HEK293T (cell line): Measurements from ENCODE around the gene SPTBN4.

Experiments used
- ARNT ChIP-seq: fragments of 450-650 bp; IDR thresholded peaks from 2 replicates; pipeline ENCODE4 v1.6.1; 2017; ENCODE audit warnings: mild to moderate bottlenecking
- ELF4 ChIP-seq: fragments of 450-650 bp; IDR thresholded peaks from 2 replicates; pipeline ENCODE4 v1.6.1; 2017; ENCODE audit warnings: antibody characterized with exemption
- FOXA1 ChIP-seq: fragments of 450-650 bp; IDR thresholded peaks from 2 replicates; pipeline ENCODE4 v1.6.1; 2016; ENCODE audit warnings: mild to moderate bottlenecking
- FOXM1 ChIP-seq: fragments of 450-650 bp; IDR thresholded peaks from 2 replicates; pipeline ENCODE4 v1.6.1; 2017; ENCODE audit warnings: mild to moderate bottlenecking, borderline replicate concordance
- HDGF ChIP-seq: fragments of 450-650 bp; IDR thresholded peaks from 2 replicates; pipeline ENCODE4 v1.6.1; 2017; ENCODE audit warnings: antibody characterized with exemption, borderline replicate concordance
- LEF1 ChIP-seq: fragments of 450-650 bp; IDR thresholded peaks from 2 replicates; pipeline ENCODE4 v1.6.1; 2017; ENCODE audit warnings: mild to moderate bottlenecking, borderline replicate concordance
- NFRKB ChIP-seq: fragments of 450-650 bp; IDR thresholded peaks from 2 replicates; pipeline ENCODE4 v1.6.1; 2016; ENCODE audit warnings: mild to moderate bottlenecking, moderate library complexity
- SUZ12 ChIP-seq: fragments of 450-650 bp; IDR thresholded peaks from 2 replicates; pipeline ENCODE4 v1.6.1; 2016; ENCODE audit warnings: mild to moderate bottlenecking

DNA sequence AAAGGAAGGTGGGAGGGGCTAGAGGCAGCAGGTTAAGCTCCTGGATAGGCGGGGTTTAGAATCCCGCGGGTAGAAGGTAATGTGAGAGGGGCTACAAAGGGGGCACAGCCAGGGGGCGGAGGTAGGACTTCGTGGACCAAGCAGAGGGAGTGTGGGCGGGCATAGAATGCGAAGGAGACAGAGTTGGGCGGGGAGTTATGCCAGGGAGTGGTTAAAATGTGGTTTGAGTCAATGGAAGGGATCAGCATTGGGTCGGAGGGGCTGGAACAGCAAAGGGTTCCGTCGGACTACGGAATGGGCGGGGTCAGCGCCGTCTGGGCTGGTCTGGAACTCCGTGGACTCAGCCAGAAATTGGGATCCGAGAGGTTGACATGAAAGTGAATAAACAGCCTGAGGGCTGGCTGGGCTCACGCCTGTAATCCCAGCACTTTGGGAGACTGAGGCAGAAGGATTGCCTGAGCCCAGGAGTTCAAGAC, 137.4 kb downstream of the SPTBN4 start:
- TF ChIP-seq FOXA1 = no peak
- TF ChIP-seq LEF1 = no peak
- no peak for TF ChIP-seq ARNT
- no peak for TF ChIP-seq ELF4
- TF ChIP-seq NFRKB = no peak
- TF ChIP-seq SUZ12 = no peak
- TF ChIP-seq HDGF = no peak
- TF ChIP-seq FOXM1 = no peak
